Suprapubic skin (tissue), 4 donors: ENCODE data around the gene PAEP.

Experiments used
- CTCF ChIP-seq, 2 donors: fragments of 200-600 bp in 1 of 2; fragments of 450-650 bp in 1 of 2; sonication (generic) in 1 of 2; IDR thresholded peaks; one replicate each; pipeline ENCODE4 v1.5.1; 2016 to 2019; ENCODE audit warnings: antibody characterized with exemption in 2 of 2, mild to moderate bottlenecking in 1 of 2, moderate library complexity in 1 of 2
- EP300 ChIP-seq: sonication (generic); formaldehyde crosslinking; IDR thresholded peaks from one replicate; pipeline ENCODE4 v1.6.1; 2017; ENCODE audit warnings: antibody characterized with exemption
- POLR2A ChIP-seq, 2 donors: fragments of 450-650 bp; IDR thresholded peaks; one replicate each; pipeline ENCODE4 v1.6.1; 2017; ENCODE audit warnings: antibody characterized with exemption in 2 of 2, mild to moderate bottlenecking in 2 of 2, moderate library complexity in 2 of 2
- POLR2AphosphoS5 ChIP-seq, 3 donors: sonication (generic); formaldehyde crosslinking; IDR thresholded peaks; one replicate each; pipeline ENCODE4 v1.6.1; 2017; ENCODE audit warnings: antibody characterized with exemption in 3 of 3

GRCh38 chr9:135614821-135615665 is 53.5 kb downstream of the PAEP start:
- TF ChIP-seq CTCF (IDR thresholded peaks at IDR 0.05), result no peak
- no peak for TF ChIP-seq POLR2AphosphoS5 (IDR thresholded peaks at IDR 0.05)
- no peak for TF ChIP-seq POLR2A (IDR thresholded peaks at IDR 0.05)
- TF ChIP-seq EP300, result no peak
